ENCODE measurements around the gene NUMBL.

GRCh38 chr19:40616941-40617340 is 73.5 kb downstream of the NUMBL start:
- no peak for TF ChIP-seq CTCF (IDR thresholded peaks at IDR 0.05; ENCODE audit: poor library complexity)
- TF ChIP-seq EZH2 (IDR thresholded peaks at IDR 0.05; ENCODE audit: borderline replicate concordance): no peak
